Endodermal cell (in vitro differentiated cells): ENCODE data around the gene KRT6C. TPM values are rescaled to one million over a fixed set of nuclear protein-coding genes. Genes with fewer than 3 reads are reported as not detected.

Experiments
- DNase-seq: peaks from one replicate; pipeline ENCODE4 v3.0.0-alpha.2; 2017
- H3K27ac ChIP-seq: 2 replicates; pipeline ENCODE4 v1.5.1; 2013; ENCODE audit warnings: mild to moderate bottlenecking, low read depth, low read length, moderate library complexity
- H3K27me3 ChIP-seq: 2 replicates; pipeline ENCODE4 v1.6.1; 2013; ENCODE audit warnings: mild to moderate bottlenecking, low read length, moderate library complexity; ENCODE audit not compliant: insufficient read depth, control insufficient read depth, poor library complexity, severe bottlenecking
- H3K36me3 ChIP-seq: 2 replicates; pipeline ENCODE4 v1.7.0; 2013; ENCODE audit warnings: mild to moderate bottlenecking, low read length, moderate library complexity; ENCODE audit not compliant: control insufficient read depth, insufficient read depth
- H3K4me1 ChIP-seq: one replicate; pipeline ENCODE4 v1.7.0; 2013; ENCODE audit warnings: low read length; ENCODE audit not compliant: control insufficient read depth, insufficient read depth
- H3K4me3 ChIP-seq: 2 replicates; pipeline ENCODE4 v1.5.1; 2013; ENCODE audit warnings: mild to moderate bottlenecking, low read length, moderate library complexity
- H3K9ac ChIP-seq: 2 replicates; pipeline ENCODE4 v1.6.1; 2013; ENCODE audit warnings: mild to moderate bottlenecking, low read length, moderate library complexity; ENCODE audit not compliant: poor library complexity, severe bottlenecking; ENCODE audit errors: extremely low read depth
- H3K9me3 ChIP-seq: 2 replicates; pipeline ENCODE4 v1.6.1; 2013; ENCODE audit warnings: mild to moderate bottlenecking, low read length, moderate library complexity; ENCODE audit not compliant: control insufficient read depth
- H3K27ac Mint-ChIP-seq: 2 replicates; pipeline ENCODE4 v1.8.0; 2020; ENCODE audit warnings: mixed read lengths
- H3K27me3 Mint-ChIP-seq: 2 replicates; pipeline ENCODE4 v1.8.0; 2021; ENCODE audit warnings: mild to moderate bottlenecking, mixed read lengths; ENCODE audit not compliant: insufficient read depth
- H3K36me3 Mint-ChIP-seq: 2 replicates; pipeline ENCODE4 v1.8.0; 2020; ENCODE audit warnings: low read depth, mixed read lengths
- H3K4me1 Mint-ChIP-seq: 2 replicates; pipeline ENCODE4 v1.8.0; 2020; ENCODE audit warnings: mixed read lengths
- H3K4me3 Mint-ChIP-seq: 2 replicates; pipeline ENCODE4 v1.8.0; 2020; ENCODE audit warnings: mild to moderate bottlenecking, moderate library complexity, mixed read lengths
- H3K9me3 Mint-ChIP-seq: 2 replicates; pipeline ENCODE4 v1.8.0; 2020; ENCODE audit warnings: mild to moderate bottlenecking, mixed read lengths
- WGBS, 2 experiments: methylation state at CpG; one replicate each; pipeline versions ENCODE4 v1.1.5 to v1.1.7; 2013; ENCODE audit warnings: missing lambda C conversion rate in 2 of 2, mixed read lengths in 1 of 2; ENCODE audit not compliant: insufficient coverage in 1 of 2, insufficient read length in 1 of 2; 5-methylcytosine and 5-hydroxymethylcytosine counted together
- total RNA-seq, 2 donors: library from RNA; stranded (reverse); fragmentation: NEBNext Ultra II Directional in 1 of 2; extraction: Animal tissue kit (Norgen Biotek cat#: 25700) in 1 of 2; gene quantifications; 2 replicates in 1 of 2; 3 replicates in 1 of 2; pipeline ENCODE4 v1.2.1, GENCODE V29; 2021
- TF ChIP-seq, protein P1 (sequence below): fragments of 200-600 bp; sonication (generic); conservative IDR thresholded peaks from 2 replicates; pipeline ENCODE4 v1.5.0; 2021; ENCODE audit warnings: antibody characterized with exemption, mild to moderate bottlenecking

KRT6C gene
- total RNA-seq, 2 donors from 2014 or later, result not detected

DNA sequence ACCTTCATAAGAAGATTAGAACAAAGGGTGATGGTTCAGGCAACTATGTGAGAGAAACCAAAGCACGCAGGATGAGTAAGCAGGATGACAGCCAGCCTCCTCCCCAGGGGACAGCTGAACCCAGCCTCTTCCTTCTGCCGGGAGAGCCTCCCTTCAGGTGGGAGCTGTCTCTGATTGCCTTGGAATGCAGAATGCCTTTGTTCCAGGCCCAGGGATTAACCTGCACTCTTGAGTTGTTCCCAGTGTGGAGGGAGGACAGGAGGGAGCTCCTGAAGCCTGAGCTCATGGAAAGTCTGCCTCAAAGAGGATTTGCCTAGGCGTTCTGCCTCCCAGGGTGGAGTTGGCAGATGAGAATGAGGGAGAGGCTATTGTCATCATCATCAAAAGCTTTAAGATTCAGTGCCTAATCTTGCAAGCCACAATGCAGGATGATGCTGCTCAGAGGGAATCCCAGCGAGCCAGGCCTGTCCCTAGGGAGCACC, 23.0 kb upstream of the KRT6C start:
- Histone ChIP-seq H3K9me3 (peaks cover 12% of the 10 kb centered on the region), H3K4me1 (peaks cover 19% of the 10 kb centered on the region), H3K9ac (peak overlapping the region; percentile 77), H3K36me3 (no peaks in the 10 kb centered on the region), H3K27ac (peak overlapping the region; percentile 27), H3K4me3 (peak overlapping the region; percentile 27), H3K27me3 (no peaks in the 10 kb centered on the region)
- Mint-ChIP-seq H3K27me3 (peaks cover 7% of the 10 kb centered on the region), H3K4me3 (peak overlapping the region; percentile 29), H3K9me3 (peaks cover 2% of the 10 kb centered on the region), H3K27ac (peak overlapping the region; percentile 98), H3K4me1 (peaks cover 35% of the 10 kb centered on the region), H3K36me3 (no peaks in the 10 kb centered on the region)
- WGBS, 2 experiments, result 14 to 54% methylated on average over 3 to 4 of the region's 4 CpGs
- TF ChIP-seq, protein P1, sequence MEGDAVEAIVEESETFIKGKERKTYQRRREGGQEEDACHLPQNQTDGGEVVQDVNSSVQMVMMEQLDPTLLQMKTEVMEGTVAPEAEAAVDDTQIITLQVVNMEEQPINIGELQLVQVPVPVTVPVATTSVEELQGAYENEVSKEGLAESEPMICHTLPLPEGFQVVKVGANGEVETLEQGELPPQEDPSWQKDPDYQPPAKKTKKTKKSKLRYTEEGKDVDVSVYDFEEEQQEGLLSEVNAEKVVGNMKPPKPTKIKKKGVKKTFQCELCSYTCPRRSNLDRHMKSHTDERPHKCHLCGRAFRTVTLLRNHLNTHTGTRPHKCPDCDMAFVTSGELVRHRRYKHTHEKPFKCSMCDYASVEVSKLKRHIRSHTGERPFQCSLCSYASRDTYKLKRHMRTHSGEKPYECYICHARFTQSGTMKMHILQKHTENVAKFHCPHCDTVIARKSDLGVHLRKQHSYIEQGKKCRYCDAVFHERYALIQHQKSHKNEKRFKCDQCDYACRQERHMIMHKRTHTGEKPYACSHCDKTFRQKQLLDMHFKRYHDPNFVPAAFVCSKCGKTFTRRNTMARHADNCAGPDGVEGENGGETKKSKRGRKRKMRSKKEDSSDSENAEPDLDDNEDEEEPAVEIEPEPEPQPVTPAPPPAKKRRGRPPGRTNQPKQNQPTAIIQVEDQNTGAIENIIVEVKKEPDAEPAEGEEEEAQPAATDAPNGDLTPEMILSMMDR, result no peak
- DNase-seq, result peak; percentile 97

DNA sequence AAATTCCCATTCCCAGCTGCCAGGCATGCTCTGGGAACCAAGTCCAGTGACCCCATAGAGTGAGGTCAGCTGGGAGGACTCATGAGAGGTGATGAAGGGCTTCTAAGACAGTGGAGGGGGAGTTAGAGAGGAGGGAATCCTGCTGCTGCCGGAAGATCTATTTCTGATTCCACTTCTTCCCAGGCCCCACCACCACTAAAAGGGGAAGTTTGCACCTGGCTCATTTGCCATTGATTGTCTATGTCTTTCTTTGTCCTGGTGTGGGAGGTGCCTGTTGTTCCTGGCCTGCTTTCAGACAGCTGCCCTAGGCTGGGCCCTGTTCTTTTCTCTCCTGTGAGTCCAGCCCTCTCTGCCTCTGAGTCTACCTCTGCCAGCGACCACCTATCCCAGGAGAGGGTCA, 22.4 kb upstream of the KRT6C start:
- H3K27ac Mint-ChIP-seq, result peak overlapping the region; percentile 98
- H3K4me1 Mint-ChIP-seq, result peaks cover 35% of the 10 kb centered on the region
- peaks cover 12% of the 10 kb centered on the region for H3K27me3 Mint-ChIP-seq
- TF ChIP-seq, protein P1, result no peak
- H3K4me1 ChIP-seq, result peaks cover 19% of the 10 kb centered on the region
- peaks cover 2% of the 10 kb centered on the region for H3K9me3 Mint-ChIP-seq
- no peaks in the 10 kb centered on the region for H3K36me3 Mint-ChIP-seq
- H3K9me3 ChIP-seq, result peaks cover 12% of the 10 kb centered on the region
- no peaks in the 10 kb centered on the region for H3K27me3 ChIP-seq
- whole genome bisulfite sequencing, 2 experiments, result 57 to 80% methylated on average over 1 of the region's 2 CpGs
- no peak for DNase-seq
- H3K9ac ChIP-seq, result peak overlapping the region; percentile 77
- H3K36me3 ChIP-seq, result no peaks in the 10 kb centered on the region
- H3K4me3 Mint-ChIP-seq, result peak overlapping the region; percentile 29
- H3K4me3 ChIP-seq, result peak overlapping the region; percentile 27
- peak overlapping the region; percentile 27 for H3K27ac ChIP-seq

DNA sequence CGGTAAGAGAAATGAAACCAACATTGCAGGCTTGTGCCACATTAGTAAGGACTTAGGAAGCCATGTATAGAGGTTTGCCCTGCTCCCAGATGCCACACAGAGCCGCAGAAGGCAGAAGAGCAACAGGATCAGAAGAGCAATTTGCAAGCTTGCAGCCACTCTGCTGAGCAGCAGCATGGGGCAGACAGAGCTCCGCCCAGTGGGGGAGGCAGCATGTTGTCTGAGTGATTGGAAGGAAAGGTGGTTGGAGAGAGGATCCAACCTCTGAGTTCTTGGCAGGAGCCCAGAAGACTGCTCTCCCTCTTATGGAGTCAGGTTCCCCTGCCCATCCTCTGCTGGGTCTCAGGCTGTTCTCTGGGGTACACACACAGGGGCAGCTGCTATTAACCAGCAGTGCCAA, 21.8 kb upstream of the KRT6C start:
- no peaks in the 10 kb centered on the region for H3K27me3 ChIP-seq
- Mint-ChIP-seq H3K9me3 (peaks cover 2% of the 10 kb centered on the region), H3K4me3 (peak overlapping the region; percentile 10), H3K27ac (peak overlapping the region; percentile 80), H3K36me3 (no peaks in the 10 kb centered on the region), H3K27me3 (peaks cover 14% of the 10 kb centered on the region), H3K4me1 (peaks cover 35% of the 10 kb centered on the region)
- H3K9ac ChIP-seq, result peak overlapping the region; percentile 77
- H3K36me3 ChIP-seq, result no peaks in the 10 kb centered on the region
- TF ChIP-seq, protein P1, result no peak
- H3K4me1 ChIP-seq, result peaks cover 19% of the 10 kb centered on the region
- H3K9me3 ChIP-seq, result peaks cover 11% of the 10 kb centered on the region
- WGBS, 2 experiments, result 16 to 30% methylated on average over 3 of the region's 3 CpGs
- DNase-seq, result peak; percentile 95
- no peak overlapping the region for H3K27ac ChIP-seq
- H3K4me3 ChIP-seq, result peak overlapping the region; percentile 27
